K562 (cell line): ENCODE data around the gene KCTD19. TPM values are rescaled to one million over a fixed set of nuclear protein-coding genes. Genes with fewer than 3 reads are reported as not detected.

Experiments used
- ATAC-seq: fragments of 200-7000 bp; cut with Tn5 transposase; 3 replicates; pipeline ENCODE4 v1.9.1; 2020; ENCODE audit warnings: moderate library complexity
- BruUV-seq: library from RNA; stranded (reverse); fragments of 400-500 nt; replicated peaks from 2 replicates; lab custom pipeline; 2021; lab: Mats Ljungman, UMichigan
- CTCF ChIA-PET: fragments of 300-600 bp; formaldehyde crosslinking; extraction: SDS; loops from one replicate; lab custom pipeline; 2021; ENCODE audit warnings: low intra/inter-chr PET ratio; lab: Yijun Ruan, JAX
- POLR2A ChIA-PET: fragments of 300-600, 350-650 bp; sonication (Branson Sonifier 250); formaldehyde crosslinking; extraction: SDS; loops from one replicate; lab custom pipeline; 2021; ENCODE audit warnings: antibody characterized with exemption, inconsistent platforms; lab: Yijun Ruan, JAX
- DNase-seq, 4 experiments: peaks; one replicate each; pipeline versions ENCODE4 v3.0.0 to v3.0.0-alpha.2; 2011 to 2018; ENCODE audit warnings: low spot score in 3 of 4, mixed read lengths in 3 of 4; ENCODE audit errors: extremely low read depth in 1 of 4
- FAIRE-seq: peaks from 2 replicates; lab custom pipeline; 2011; peaks lifted over from hg19 to GRCh38; lab: Jason Lieb, UNC
- H2AFZ ChIP-seq: 2 replicates; pipeline ENCODE4 v1.6.0; 2011; ENCODE audit warnings: low read depth, low read length, control low read depth, inconsistent platforms
- H3K27ac ChIP-seq: fragments of 200-600 bp; 3 replicates; pipeline ENCODE4 v1.8.0; 2011; ENCODE audit warnings: low read depth, mild to moderate bottlenecking, control low read depth, inconsistent platforms, low read length, moderate library complexity, mixed read lengths; ENCODE audit errors: extremely low read depth
- H3K27me3 ChIP-seq, 2 experiments: fragments of 300-600 bp in 1 of 2; 2 replicates in 1 of 2; 3 replicates in 1 of 2; pipeline versions ENCODE4 v1.6.0 to v1.8.0; 2011; ENCODE audit warnings: inconsistent platforms in 2 of 2, low read length in 2 of 2, mild to moderate bottlenecking in 1 of 2, mixed read lengths in 1 of 2, moderate library complexity in 1 of 2; ENCODE audit not compliant: control insufficient read depth in 2 of 2, insufficient read depth in 2 of 2
- H3K36me3 ChIP-seq: fragments of 300-600 bp; 3 replicates; pipeline ENCODE4 v1.8.0; 2011; ENCODE audit warnings: mild to moderate bottlenecking, low read length, inconsistent platforms; ENCODE audit not compliant: control insufficient read depth, insufficient read depth
- H3K4me1 ChIP-seq, 2 experiments: fragments of 200-600 bp in 1 of 2; replicated peaks in 1 of 2; 2 replicates in 1 of 2; 3 replicates in 1 of 2; pipeline versions ENCODE4 v1.5.1 to v1.8.0; 2011; ENCODE audit warnings: inconsistent platforms in 2 of 2, low read length in 2 of 2, mild to moderate bottlenecking in 1 of 2, mixed read lengths in 1 of 2, moderate library complexity in 1 of 2; ENCODE audit not compliant: control insufficient read depth in 2 of 2, insufficient read depth in 2 of 2
- H3K4me2 ChIP-seq: 2 replicates; pipeline ENCODE4 v1.6.1; 2011; ENCODE audit warnings: low read length, control low read depth, inconsistent platforms, mixed read lengths; ENCODE audit not compliant: insufficient read depth
- H3K4me3 ChIP-seq: fragments of 200-600 bp; sonication (generic), shearing (Covaris generic); 2 replicates; pipeline ENCODE4 v1.5.1; 2016; ENCODE audit warnings: control low read depth, inconsistent platforms
- H3K79me2 ChIP-seq: fragments of 200-600 bp; 3 replicates; pipeline ENCODE4 v1.8.0; 2011; ENCODE audit warnings: low read length, inconsistent platforms; ENCODE audit not compliant: control insufficient read depth, insufficient read depth
- H3K9ac ChIP-seq, 2 experiments: 2 replicates each; pipeline versions ENCODE4 v1.6.0 to v1.6.1; 2011; ENCODE audit warnings: low read depth in 2 of 2, low read length in 2 of 2, control low read depth in 1 of 2, inconsistent platforms in 1 of 2, mild to moderate bottlenecking in 1 of 2, mixed read lengths in 1 of 2; ENCODE audit not compliant: insufficient read depth in 1 of 2
- H3K9me1 ChIP-seq: one replicate; pipeline ENCODE4 v1.6.0; 2011; ENCODE audit warnings: inconsistent platforms, mild to moderate bottlenecking, low read length, moderate library complexity; ENCODE audit not compliant: control insufficient read depth, insufficient read depth
- H3K9me3 ChIP-seq: replicated peaks from 2 replicates; pipeline ENCODE4 v1.5.1; 2011; ENCODE audit warnings: low read depth, low read length, inconsistent platforms; ENCODE audit not compliant: control insufficient read depth, insufficient read depth
- H4K20me1 ChIP-seq: replicated peaks from 2 replicates; pipeline ENCODE4 v1.6.1; 2011; ENCODE audit warnings: low read length, inconsistent platforms, mixed read lengths; ENCODE audit not compliant: control insufficient read depth, insufficient read depth
- CC2D1A ChIP-seq: fragments of 450-650 bp; IDR thresholded peaks from 2 replicates; pipeline ENCODE4 v1.6.1; 2017; ENCODE audit warnings: mild to moderate bottlenecking
- DMBX1 ChIP-seq: fragments of 250-450 bp; sonication (Bioruptor Pico); IDR thresholded peaks from 2 replicates; pipeline ENCODE4 v1.8.0; 2022; ENCODE audit warnings: inconsistent platforms, mild to moderate bottlenecking, moderate library complexity, borderline replicate concordance
- FOXP1 ChIP-seq: sonication (generic); formaldehyde crosslinking; IDR thresholded peaks from 2 replicates; pipeline ENCODE4 v1.8.0; 2022; ENCODE audit warnings: mild to moderate bottlenecking, missing genetic modification reagents
- GATA2 ChIP-seq: sonication (generic); formaldehyde crosslinking; IDR thresholded peaks from 2 replicates; pipeline ENCODE4 v1.4.0; 2020; ENCODE audit warnings: mild to moderate bottlenecking, missing genetic modification reagents
- HDAC1 ChIP-seq, 2 experiments: fragments of 450-650 bp; IDR thresholded peaks; 2 replicates each; pipeline ENCODE4 v1.6.1; 2016 to 2017; ENCODE audit warnings: inconsistent platforms in 1 of 2, mild to moderate bottlenecking in 1 of 2, moderate library complexity in 1 of 2
- PHB ChIP-seq: fragments of 250-450 bp; sonication (Bioruptor Pico); IDR thresholded peaks from 2 replicates; pipeline ENCODE4 v1.5.0; 2021
- POLR2AphosphoS5 ChIP-seq: IDR thresholded peaks from 2 replicates; pipeline ENCODE4 v1.6.1; 2011; ENCODE audit warnings: mild to moderate bottlenecking, low read depth, low read length, moderate library complexity; ENCODE audit not compliant: control insufficient read depth, insufficient read depth
- SMARCA4 ChIP-seq: fragments of 450-650 bp; IDR thresholded peaks from 2 replicates; pipeline ENCODE4 v1.6.1; 2016
- SRSF3 ChIP-seq: fragments of 200-400 bp; formaldehyde crosslinking; IDR thresholded peaks from 2 replicates; pipeline ENCODE4 v1.6.1; 2016; ENCODE audit warnings: mild to moderate bottlenecking, low read length, moderate library complexity; ENCODE audit not compliant: insufficient read depth
- ZEB2 ChIP-seq: fragments of 450-650 bp; IDR thresholded peaks from 2 replicates; pipeline ENCODE4 v1.6.1; 2016
- ZFP36 ChIP-seq: fragments of 150-350 bp; IDR thresholded peaks from 2 replicates; pipeline ENCODE4 v1.6.1; 2018; ENCODE audit warnings: low read length, low read depth; ENCODE audit not compliant: partially characterized antibody
- ZNF3 ChIP-seq: fragments of 250-450 bp; sonication (Bioruptor Pico); IDR thresholded peaks from 2 replicates; pipeline ENCODE4 v1.5.0; 2021; ENCODE audit warnings: mild to moderate bottlenecking, moderate library complexity
- ZNF316 ChIP-seq: fragments of 450-650 bp; IDR thresholded peaks from 2 replicates; pipeline ENCODE4 v1.6.1; 2016
- ZNF583 ChIP-seq: fragments of 250-450 bp; sonication (Bioruptor Pico); IDR thresholded peaks from 2 replicates; pipeline ENCODE4 v1.4.0; 2020
- WGBS: fragments of 100-300 bp; shearing (Covaris generic); methylation state at CpG from one replicate; pipeline ENCODE4 v1.1.6; 2016; ENCODE audit warnings: low coverage, mixed read lengths; ENCODE audit not compliant: insufficient coverage; ENCODE audit errors: missing lambda C conversion rate; 5-methylcytosine and 5-hydroxymethylcytosine counted together
- in situ Hi-C: fragments of 300-500 bp; cut with MboI; formaldehyde crosslinking; loops from 4 replicates; pipeline ENCODE4 v1.15.0; 2018; ENCODE audit warnings: inconsistent platforms, mixed read lengths
- intact Hi-C: fragments of 100-400 bp; cut with micrococcal nuclease; formaldehyde crosslinking; loops from 2 replicates; pipeline ENCODE4 v1.14.2; 2022
- polyA plus RNA-seq, 8 experiments: library from polyadenylated mRNA; depleted of rRNA in 4 of 8; stranded (reverse) in 5 of 8; unstranded in 3 of 8; fragments of >200 nt; fragmentation: Nextera tagmentation in 2 of 8; fragmentation: Illumina TruSeq in 1 of 8; extraction: Ambion mirVana in 2 of 8; extraction: Trizol in 1 of 8; gene quantifications; 2 replicates each; pipeline versions ENCODE4 v1.2.1 to v1.2.3, GENCODE V29; 2011 to 2014; ENCODE audit warnings: inconsistent platforms in 1 of 8, missing spikeins in 1 of 8
- total RNA-seq, 7 experiments: library from RNA; depleted of rRNA in 6 of 7; stranded (reverse); fragments of >200 nt in 6 of 7; fragmentation: Illumina TruSeq in 2 of 7; extraction: Trizol in 2 of 7; gene quantifications; 2 replicates each; pipeline versions ENCODE4 v1.2.1 to v1.2.3, GENCODE V29; 2011 to 2021; ENCODE audit warnings: low replicate concordance in 1 of 7
- TF ChIP-seq, protein P1 (sequence below): fragments of 250-450 bp; sonication (Bioruptor Pico); IDR thresholded peaks from 2 replicates; pipeline ENCODE4 v1.8.0; 2022; ENCODE audit warnings: moderate library complexity, mild to moderate bottlenecking, inconsistent platforms
- TF ChIP-seq, protein P2 (sequence below): sonication (generic); formaldehyde crosslinking; IDR thresholded peaks from 2 replicates; pipeline ENCODE4 v1.8.0; 2022; ENCODE audit warnings: mild to moderate bottlenecking, missing genetic modification reagents, borderline replicate concordance
- TF ChIP-seq, protein P3 (sequence below): sonication (generic); formaldehyde crosslinking; IDR thresholded peaks from 2 replicates; pipeline ENCODE4 v1.9.0; 2022; ENCODE audit warnings: mild to moderate bottlenecking, missing genetic modification reagents

Gene KCTD19
- total and polyA plus RNA-seq, 9 of the 15 experiments (the other 6 are each of a cell fraction or from before 2014, with no cell fraction given) = 0.03 to 0.91 (median 0.22) TPM; not detected in 2

DNA sequence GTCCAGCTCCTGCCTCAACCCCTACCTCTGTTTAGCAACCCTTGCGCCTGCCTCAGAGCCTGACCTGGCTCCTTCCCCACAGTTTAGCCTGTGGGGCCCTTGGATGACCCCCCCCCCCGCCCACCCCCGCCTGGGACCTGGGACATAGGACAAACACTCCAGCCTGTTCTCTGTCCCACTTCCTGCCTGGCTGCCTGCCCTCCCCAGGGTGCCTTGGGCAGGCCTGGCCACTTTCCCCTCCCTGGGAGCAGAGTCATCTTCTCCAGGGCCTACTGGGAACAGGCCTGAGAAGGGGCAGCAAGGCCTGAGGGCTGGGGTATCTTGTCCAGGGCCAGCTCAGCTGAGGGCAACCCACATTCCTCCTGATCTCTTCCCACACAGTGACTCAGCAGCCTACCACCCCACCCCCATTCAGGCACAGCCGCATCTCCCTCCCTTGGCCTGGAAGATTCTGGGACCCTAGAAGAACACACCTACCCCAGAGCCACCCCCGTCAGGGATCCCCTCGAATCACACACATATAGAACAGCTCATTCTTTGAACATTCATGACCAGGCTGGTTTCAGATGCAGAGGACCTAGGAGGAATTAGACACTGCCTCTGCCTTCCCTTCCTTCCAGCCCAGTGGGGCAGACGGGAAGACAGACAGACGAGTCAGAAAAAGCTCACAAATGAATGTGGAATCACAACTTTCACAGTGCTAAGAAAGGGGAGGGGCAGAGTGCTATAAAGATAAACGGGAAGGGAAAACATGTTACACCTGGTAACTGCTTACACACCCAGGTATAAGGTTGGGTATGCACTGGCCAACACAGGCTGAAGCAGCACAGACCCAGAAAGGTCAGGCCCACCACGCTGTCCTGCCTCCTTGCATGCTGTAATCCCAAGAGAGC is 85.3 kb downstream of the KCTD19 start:
- no peaks in the 10 kb centered on the region for H3K9me1 ChIP-seq
- peaks cover 62 to 68% of the 10 kb centered on the region in 2 experiments for H3K4me1 ChIP-seq
- WGBS = 11% methylated on average over 10 of the region's 10 CpGs
- H3K4me3 ChIP-seq = no peak overlapping the region
- intact Hi-C loops (loop anchor here (10.0 kb wide), 1 partner anchor 266 kb away; no protein-coding TSS in a partner anchor), in situ Hi-C loops (no loop called here)
- peak overlapping the region; percentile 61 for H3K4me2 ChIP-seq
- peak; percentile 68 to 83 (median 74) for DNase-seq
- ChIA-PET POLR2A (interaction anchor here (0.5 to 1.2 kb wide), 4 partner anchors 15 to 670 kb away, joined by 3 to 7 read pairs (median 3); partner anchors contain the start of gene TMEM208), CTCF (no interaction called here)
- no peaks in the 10 kb centered on the region for H3K27me3 ChIP-seq
- peak; percentile 26 for ATAC-seq
- H3K9ac ChIP-seq = peak overlapping the region; percentile 60 to 90
- H3K9me3 ChIP-seq = no peaks in the 10 kb centered on the region
- H4K20me1 ChIP-seq = peaks cover 2% of the 10 kb centered on the region
- FAIRE-seq = peak; percentile 86
- H3K79me2 ChIP-seq = peaks cover 75% of the 10 kb centered on the region
- peak overlapping the region; percentile 54 for H2AFZ ChIP-seq
- BruUV-seq = no TSS peak
- peaks cover 67% of the 10 kb centered on the region; the same call in 2 of the 3 replicates for H3K36me3 ChIP-seq
- peak overlapping the region; percentile 83 for H3K27ac ChIP-seq
- TF ChIP-seq CC2D1A (no peak), POLR2AphosphoS5 (peak; percentile 25; the same call in 1 of the 2 replicates), ZEB2 (0 out of 2 replicates have a peak, but pooled peaks have one; percentile 15), ZNF316 (peak; percentile 85), ZFP36 (peak; percentile 29), SMARCA4 (peak; percentile 83), ZNF3 (no peak), FOXP1 (CRISPR knock-in tag) (peak; percentile 69; the same call in 1 of the 2 replicates), HDAC1 (IDR thresholded peaks at IDR 0.05) (no peak; a peak in 1 of 4 replicates), PHB (CRISPR knock-in tag) (no peak), ZNF583 (CRISPR knock-in tag) (0 out of 2 replicates have a peak, but pooled peaks have one; percentile 46), SRSF3 (no peak), GATA2 (CRISPR knock-in tag) (no peak), DMBX1 (CRISPR knock-in tag) (peak; percentile 74; the same call in 1 of the 2 replicates)
- TF ChIP-seq, protein P1, sequence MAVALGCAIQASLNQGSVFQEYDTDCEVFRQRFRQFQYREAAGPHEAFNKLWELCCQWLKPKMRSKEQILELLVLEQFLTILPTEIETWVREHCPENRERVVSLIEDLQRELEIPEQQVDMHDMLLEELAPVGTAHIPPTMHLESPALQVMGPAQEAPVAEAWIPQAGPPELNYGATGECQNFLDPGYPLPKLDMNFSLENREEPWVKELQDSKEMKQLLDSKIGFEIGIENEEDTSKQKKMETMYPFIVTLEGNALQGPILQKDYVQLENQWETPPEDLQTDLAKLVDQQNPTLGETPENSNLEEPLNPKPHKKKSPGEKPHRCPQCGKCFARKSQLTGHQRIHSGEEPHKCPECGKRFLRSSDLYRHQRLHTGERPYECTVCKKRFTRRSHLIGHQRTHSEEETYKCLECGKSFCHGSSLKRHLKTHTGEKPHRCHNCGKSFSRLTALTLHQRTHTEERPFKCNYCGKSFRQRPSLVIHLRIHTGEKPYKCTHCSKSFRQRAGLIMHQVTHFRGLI (CRISPR knock-in tag) = no peak
- TF ChIP-seq, protein P2, sequence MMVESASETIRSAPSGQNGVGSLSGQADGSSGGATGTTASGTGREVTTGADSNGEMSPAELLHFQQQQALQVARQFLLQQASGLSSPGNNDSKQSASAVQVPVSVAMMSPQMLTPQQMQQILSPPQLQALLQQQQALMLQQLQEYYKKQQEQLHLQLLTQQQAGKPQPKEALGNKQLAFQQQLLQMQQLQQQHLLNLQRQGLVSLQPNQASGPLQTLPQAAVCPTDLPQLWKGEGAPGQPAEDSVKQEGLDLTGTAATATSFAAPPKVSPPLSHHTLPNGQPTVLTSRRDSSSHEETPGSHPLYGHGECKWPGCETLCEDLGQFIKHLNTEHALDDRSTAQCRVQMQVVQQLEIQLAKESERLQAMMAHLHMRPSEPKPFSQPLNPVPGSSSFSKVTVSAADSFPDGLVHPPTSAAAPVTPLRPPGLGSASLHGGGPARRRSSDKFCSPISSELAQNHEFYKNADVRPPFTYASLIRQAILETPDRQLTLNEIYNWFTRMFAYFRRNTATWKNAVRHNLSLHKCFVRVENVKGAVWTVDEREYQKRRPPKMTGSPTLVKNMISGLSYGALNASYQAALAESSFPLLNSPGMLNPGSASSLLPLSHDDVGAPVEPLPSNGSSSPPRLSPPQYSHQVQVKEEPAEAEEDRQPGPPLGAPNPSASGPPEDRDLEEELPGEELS (CRISPR knock-in tag) = 0 out of 2 replicates have a peak, but pooled peaks have one; percentile 24
- TF ChIP-seq, protein P3, sequence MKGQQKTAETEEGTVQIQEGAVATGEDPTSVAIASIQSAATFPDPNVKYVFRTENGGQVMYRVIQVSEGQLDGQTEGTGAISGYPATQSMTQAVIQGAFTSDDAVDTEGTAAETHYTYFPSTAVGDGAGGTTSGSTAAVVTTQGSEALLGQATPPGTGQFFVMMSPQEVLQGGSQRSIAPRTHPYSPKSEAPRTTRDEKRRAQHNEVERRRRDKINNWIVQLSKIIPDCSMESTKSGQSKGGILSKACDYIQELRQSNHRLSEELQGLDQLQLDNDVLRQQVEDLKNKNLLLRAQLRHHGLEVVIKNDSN (CRISPR knock-in tag) = peak; percentile 31; the same call in 1 of the 2 replicates
